DMS79 treated with DMSO at 0.1 percent for 48 hours (cell line): ENCODE measurements around the gene PRRT2.

Experiments
- DNase-seq: peaks from one replicate; lab custom pipeline; 2025; lab: John Stamatoyannopoulos, UW

Gene PRRT2

DNA sequence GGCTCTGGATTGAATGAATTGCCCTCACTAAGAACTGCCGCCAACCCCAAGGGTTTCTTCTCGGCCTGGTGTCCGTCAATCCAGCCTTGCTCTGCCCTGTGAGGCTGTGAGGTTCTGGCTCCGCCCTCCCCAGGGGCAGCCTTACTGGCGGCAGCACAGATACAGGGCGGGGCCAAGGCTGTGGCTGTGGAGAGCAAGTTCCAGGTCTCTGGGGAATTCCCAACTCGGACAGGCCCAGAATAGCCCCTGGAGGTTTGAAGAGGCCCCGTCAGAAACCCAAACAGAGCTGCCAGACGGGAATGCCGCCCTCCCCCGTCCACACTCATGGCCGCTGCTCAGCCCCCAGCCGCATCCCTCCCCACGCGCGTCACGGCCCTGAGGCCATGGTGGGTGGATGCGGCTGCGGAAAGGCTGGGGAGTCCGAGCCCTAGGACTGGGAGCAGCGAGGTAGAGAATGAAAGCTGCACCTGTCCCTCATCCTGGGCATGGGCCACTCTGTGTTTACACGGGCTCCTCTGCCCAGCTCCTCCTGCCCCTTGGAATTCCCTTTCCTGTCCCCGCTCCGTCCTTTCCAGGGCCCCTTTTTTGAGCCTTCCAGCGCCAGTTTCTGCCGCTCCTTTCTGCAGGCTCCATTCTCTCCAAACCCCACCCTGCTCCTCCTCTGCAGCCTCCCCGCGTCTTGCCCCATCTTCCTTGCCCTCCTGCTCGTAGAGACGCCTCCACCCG lies 660 bp upstream of the PRRT2 start:
- DNase-seq = peak; percentile 88

DNA sequence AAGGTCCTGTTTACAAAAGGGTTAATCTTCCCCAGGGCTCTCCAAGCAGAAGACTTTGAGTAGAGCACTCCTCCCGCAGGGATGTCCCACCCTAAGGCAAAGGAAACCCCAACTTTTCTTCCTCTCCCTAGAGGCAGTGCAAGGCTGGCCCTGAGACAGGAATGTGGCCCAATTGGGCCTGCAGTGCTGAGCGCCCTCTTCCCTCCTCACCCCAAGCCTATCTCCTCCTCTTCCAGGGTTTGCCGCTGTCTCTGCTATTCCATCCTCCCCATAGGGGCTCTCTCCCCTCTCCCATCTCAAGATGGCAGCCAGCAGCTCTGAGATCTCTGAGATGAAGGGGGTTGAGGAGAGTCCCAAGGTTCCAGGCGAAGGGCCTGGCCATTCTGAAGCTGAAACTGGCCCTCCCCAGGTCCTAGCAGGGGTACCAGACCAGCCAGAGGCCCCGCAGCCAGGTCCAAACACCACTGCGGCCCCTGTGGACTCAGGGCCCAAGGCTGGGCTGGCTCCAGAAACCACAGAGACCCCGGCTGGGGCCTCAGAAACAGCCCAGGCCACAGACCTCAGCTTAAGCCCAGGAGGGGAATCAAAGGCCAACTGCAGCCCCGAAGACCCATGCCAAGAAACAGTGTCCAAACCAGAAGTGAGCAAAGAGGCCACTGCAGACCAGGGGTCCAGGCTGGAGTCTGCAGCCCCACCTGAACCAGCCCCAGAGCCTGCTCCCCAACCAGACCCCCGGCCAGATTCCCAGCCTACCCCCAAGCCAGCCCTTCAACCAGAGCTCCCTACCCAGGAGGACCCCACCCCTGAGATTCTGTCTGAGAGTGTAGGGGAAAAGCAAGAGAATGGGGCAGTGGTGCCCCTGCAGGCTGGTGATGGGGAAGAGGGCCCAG lies 1.0 kb downstream of the PRRT2 start:
- DNase-seq = no peak

DNA sequence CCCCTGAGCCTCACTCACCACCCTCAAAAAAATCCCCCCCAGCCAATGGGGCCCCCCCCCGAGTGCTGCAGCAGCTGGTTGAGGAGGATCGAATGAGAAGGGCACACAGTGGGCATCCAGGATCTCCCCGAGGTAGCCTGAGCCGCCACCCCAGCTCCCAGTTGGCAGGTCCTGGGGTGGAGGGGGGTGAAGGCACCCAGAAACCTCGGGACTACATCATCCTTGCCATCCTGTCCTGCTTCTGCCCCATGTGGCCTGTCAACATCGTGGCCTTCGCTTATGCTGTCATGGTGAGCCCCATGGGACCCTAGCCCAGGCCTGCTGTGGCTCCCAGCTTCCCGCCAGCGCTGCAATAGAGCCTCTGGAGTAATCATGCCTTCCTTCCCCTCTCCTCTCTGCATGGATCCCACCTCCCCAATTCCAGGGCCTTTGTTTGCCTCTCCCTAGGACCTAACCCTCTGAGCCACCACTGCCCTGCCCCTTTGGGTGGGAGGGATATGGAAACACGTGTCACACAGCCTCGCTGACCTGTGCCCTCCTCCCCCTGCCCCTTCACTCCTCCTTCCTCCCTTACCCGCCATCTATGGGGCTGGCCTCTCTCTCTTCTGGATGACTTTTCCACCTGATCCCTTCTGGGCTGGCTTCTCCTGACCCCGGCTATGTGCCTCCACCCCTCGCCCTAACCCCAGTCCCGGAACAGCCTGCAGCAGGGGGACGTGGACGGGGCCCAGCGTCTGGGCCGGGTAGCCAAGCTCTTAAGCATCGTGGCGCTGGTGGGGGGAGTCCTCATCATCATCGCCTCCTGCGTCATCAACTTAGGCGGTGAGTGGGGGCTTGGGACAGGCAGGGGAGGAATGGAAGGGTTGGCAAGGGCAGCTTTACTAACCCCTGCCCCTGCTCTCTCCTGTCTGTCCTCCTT lies 1.9 kb downstream of the PRRT2 start:
- no peak for DNase-seq

DNA sequence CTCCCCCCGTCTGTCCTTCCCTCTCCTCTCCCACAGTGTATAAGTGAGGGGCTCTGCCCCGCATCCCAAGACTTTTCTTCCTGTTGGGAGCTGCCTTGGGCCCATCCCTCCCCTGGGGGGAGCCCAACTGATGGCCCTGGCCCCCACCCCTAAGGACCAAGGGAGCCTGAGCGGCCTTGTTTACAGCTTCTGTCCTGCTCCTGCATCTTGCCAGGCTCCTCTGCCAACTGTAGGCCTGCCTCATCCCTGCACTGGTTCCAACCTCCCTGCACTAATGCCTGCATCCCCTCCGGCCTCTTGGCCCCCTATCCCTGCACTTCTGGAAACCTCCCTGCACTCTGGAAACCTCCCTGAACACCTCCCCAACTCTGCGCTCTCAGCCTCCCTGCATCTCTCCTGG lies 2.6 kb downstream of the PRRT2 start:
- no peak for DNase-seq

DNA sequence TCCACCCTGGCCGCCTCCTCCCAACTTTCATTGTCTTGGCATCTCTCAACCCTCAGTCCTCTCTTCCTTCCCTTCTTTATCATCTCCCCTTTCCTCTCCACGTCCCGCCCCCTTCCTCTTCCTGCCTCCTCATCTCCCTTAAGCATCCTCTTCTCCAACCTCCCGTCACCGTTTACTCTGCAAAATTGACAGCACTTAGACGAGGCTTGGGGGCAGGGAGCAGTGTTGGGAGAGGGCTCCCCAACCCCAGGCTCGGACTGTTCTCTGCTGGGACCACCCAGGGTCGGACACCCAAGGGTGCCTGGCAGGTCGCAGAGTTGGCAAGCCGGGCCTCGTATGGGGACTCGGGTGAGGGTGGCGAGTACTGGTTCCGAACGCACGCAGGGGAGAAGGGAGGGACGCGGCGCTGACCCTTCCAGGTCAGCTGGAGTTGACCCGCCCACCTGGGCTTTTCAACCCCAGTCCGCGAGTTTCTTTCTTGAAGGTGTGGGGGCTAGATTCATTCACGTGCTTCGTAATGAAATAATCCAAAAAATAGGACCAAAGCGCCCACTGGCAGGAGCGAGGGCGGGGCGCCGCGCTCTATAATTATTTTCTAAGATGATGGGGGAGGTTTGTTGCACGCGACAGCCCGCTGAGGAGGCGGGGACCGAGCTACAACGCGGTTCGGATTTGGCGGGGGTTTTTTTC lies 3.2 kb downstream of the PRRT2 start:
- peak; percentile 71 for DNase-seq

DNA sequence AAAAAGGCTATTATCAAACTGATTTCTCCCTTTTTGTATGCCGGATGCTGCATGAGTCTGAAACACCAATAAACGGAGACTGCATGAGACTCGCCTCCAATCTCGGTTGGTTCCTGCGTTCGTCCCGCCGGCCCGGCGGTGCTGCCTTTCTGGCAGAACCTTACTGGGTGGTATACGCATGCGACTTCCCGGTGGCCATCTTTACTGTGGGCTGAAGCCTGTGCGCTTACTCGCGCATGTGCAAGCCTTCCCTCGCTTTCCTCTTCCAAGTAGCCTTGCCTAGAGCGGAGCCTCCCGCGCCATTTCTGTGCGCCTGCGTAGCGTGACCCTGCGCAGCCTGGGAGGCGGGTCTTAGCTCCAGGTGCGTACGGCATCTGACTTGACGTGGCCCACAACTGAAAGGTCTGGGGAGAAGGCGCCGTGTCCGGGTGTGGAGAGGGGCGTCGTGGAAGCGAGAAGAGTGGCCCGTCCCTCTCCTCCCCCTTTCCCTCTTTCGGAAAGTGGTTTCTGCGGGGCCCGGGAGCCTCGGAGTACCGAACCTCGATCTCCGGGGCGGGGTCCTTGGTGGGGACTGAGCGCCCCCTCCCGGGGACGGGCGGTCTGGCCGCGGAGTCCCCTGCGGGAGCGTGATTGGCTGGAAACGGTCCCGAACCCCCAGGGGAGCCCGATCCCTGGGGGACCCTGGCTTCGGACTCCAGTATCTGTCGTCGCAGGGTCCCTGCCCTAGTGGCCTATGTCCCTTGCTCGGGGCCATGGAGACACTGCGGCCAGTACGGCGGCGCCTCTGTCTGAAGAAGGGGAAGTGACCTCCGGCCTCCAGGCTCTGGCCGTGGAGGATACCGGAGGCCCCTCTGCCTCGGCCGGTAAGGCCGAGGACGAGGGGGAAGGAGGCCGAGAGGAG lies 4.0 kb downstream of the PRRT2 start, which contains the start of gene PAGR1:
TSS of gene PAGR1 (plus strand) at position 360 of the 901 bp plus-strand sequence. CDS start at position 734, 374 bp downstream.
- peak; percentile 98 for DNase-seq

DNA sequence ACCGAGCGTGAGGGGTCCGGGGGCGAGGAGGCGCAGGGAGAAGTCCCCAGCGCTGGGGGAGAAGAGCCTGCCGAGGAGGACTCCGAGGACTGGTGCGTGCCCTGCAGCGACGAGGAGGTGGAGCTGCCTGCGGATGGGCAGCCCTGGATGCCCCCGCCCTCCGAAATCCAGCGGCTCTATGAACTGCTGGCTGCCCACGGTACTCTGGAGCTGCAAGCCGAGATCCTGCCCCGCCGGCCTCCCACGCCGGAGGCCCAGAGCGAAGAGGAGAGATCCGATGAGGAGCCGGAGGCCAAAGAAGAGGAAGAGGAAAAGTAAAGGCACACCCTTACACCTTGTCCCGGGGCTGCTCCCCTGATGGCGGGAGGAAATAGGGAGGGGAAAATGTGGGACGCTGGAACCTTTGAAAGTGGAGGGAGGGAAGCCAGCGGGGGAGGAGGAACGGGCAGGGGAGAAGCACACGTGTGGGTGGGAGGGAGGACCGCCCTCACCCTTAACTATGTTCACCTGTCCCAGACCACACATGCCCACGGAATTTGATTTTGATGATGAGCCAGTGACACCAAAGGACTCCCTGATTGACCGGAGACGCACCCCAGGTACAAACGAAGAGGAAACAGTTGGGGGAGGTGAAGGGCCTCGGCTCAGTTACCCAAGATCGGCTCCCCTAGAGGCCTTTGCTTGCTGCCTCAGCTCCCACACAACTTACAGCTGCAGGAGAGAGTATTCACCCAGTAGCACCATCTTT lies 4.9 kb downstream of the PRRT2 start:
- DNase-seq = peak; percentile 56

DNA sequence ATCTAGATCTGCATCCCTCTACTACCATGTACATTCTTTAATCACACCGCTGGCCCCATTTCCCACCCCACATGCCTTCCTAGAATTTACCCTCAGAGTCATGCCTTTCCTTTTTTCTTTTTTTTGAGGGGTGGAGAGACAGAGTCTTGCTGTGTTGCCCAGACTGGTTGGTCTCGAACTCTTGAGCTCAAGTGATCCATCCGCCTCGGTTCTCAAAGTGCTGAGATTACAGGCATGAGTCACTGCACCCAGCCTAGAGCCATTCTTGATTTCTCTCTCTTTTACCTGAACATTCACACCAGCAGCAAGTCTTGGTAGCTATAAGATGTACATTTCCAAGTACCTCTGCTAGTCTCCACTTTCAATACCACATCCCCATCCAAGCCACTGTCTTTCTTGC lies 6.1 kb downstream of the PRRT2 start:
- no peak for DNase-seq

DNA sequence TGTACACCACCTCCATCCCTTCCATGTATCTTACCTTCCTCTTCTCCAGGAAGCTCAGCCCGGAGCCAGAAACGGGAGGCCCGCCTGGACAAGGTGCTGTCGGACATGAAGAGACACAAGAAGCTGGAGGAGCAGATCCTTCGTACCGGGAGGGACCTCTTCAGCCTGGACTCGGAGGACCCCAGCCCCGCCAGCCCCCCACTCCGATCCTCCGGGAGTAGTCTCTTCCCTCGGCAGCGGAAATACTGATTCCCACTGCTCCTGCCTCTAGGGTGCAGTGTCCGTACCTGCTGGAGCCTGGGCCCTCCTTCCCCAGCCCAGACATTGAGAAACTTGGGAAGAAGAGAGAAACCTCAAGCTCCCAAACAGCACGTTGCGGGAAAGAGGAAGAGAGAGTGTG lies 7.5 kb downstream of the PRRT2 start:
- no peak for DNase-seq

DNA sequence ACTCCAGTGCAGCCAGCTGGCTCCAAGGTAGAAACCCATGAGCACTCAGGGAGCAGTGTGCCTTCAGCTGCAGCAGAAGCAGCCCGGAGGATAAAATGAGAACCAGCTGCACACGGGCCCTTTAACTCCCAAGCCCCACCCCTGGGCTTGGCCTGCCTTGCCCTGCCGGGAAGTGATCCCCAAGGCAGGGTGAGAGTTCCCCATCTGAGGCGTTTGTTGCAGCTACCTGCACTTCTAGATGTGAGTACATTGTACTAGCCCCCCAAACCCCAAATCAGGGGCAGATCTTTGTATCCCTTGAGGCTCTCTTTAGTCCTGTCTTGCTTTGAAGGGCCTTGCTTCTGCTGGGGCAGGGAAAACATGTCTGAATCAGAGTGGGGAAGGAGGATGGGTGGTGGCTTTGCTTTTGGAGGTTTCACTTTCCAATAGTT lies 8.3 kb downstream of the PRRT2 start, which contains the start of gene MVP:
TSS of gene MVP (plus strand) at position 192 of the 431 bp plus-strand sequence. CDS start 10,088 bp downstream, outside the sequence.
- peak; percentile 60 for DNase-seq

DNA sequence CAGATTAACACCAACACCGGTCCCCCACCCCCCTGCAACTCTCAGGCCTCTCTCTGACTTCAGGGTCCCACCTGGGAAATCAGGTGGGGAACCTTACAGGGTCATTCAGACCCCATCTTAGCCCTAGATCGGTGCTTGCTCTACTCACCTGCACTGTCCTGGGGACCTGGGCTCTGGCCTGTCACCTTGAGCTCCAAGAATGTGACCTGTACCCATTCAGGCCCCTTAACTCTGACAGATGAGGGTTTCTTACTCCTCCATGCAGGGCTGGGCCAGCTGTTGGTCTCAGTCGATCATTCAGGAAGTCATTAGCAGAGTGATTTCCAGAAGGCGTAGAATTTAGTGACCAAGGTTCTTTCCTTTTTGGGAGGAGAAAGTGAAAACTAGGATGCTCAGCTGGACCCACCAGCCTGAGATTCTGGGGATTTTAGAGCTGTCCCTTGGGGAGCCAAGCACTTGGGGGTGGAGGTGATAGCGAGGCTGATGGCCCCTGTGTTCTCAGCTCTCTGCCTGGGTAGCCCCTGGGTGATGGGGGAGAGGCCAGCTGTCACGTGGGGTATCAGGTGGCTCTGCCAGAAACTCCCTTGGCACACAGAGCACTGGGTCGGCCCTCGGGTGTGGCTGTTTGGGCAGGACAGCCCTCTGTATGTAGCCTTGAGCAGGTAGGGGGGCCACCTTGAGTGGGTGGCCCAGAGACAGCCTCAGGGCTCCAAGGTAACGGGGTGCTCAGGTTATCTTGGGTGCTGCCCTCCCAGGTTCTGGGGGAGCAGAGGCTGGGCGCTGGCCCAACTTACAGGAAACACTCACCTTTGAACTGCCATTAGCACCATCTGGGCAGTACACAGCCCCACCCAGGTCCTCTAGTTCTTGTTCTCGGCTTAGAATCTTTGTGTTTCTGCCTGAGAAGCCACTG lies 9.0 kb downstream of the PRRT2 start:
- peak; percentile 47 for DNase-seq

DNA sequence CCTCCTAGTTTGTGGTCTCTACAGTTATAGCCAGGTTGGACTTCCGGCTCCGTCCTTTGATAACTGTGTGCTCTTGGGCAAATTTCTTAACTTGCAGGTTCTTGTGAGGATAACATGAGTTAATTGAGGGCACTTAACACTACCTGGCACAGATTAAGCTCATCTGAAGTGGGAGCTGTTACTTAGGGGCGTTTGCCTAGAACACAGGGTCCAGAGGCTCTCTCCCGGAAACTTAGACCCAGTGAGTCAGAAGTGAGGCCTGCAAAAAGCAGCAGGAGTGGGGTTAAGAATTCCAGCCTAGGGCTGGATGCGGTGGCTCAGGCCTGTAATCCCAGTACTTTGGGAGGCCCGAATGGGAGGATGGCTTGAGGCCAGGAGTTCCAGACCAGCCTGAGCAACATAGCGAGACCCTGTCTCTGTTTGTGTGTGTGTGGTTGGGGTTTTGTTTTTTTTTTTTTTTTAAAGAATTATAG lies 9.7 kb downstream of the PRRT2 start:
- DNase-seq = peak; percentile 47

DNA sequence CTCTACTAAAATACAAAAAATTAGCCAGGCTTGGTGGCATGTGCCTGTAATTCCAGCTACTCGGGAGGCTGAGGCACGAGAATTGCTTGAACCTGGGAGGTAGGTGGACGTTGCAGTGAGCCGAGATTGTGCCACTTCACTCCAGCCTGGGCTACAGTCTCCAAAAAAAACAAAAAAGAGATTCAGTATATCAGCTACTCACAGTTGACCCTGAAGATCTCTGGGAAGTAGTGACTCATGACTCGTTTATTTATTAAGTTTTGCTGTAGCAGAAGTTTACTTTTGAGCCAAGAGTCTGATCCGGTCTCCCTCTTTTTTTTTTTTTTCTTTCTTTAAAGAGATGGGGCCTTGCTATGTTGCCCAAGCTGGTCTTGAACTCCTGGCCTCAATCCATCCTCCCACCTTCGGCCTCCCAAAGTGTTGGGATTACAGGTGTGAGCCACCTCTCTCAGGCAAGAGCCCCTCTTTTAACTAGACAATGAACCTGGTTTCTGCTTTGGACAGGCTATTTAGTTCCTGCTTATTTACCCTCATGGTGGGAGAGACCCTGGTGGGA lies 12.7 kb downstream of the PRRT2 start:
- DNase-seq = no peak

DNA sequence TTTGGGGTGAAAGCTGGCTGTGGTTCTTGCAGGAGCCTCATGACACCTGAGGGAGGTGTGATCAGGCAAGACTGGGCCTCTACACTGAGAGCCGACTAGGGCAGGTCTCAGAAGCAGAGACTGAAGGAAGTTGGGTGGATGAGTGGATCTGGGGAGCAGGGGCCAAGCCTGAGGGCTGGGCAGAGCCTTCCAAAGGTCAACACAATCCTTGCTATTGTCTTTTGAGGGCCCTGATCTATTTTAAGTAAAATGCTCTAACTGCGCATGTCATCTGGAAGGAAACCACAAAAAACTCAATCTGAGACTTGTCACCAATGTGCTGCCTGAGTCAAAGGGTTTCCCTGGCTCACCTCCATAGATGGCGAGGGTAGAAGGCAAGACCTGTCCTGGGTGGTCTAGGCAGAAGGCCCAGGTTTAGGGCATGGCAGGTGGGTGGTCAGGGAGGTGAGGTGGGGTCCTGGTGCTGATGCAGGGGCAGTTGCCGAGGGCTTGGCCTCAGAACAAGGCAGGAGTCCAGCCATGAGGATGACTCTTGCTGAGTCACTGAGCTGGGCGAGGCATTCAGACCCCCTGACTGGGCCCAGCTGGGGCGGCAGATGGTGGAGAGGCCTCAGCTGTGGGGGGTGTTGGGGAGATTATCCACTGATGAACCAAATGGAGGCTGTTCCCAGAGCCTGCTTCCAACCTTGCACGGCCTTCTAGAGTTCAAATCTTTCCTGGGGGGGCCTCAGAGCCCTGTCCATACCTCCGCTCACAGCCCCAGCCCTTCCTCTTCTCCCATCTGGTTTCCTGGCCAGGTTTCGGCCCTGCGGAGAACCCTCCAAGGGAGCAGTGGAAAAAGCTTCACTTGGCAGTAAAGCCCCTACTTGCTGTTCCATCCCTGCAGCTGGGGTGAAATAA lies 13.4 kb downstream of the PRRT2 start:
- no peak for DNase-seq

DNA sequence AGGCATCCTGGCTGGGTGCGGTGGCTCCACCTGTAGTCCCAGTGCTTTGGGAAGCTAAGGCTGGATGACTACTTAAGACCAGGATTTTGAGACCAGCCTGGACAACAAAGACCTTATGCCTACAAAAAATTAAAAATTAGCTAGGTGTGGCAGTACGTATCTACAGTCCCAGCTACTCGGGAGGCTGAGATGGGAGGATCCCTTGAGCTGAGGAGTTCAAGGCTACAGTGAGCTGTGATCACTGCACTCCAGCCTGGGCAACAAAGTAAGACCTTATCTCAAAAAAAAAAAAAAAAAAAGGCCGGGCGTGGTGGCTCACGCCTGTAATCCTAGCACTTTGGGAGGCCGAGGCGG lies 14.3 kb downstream of the PRRT2 start:
- no peak for DNase-seq

DNA sequence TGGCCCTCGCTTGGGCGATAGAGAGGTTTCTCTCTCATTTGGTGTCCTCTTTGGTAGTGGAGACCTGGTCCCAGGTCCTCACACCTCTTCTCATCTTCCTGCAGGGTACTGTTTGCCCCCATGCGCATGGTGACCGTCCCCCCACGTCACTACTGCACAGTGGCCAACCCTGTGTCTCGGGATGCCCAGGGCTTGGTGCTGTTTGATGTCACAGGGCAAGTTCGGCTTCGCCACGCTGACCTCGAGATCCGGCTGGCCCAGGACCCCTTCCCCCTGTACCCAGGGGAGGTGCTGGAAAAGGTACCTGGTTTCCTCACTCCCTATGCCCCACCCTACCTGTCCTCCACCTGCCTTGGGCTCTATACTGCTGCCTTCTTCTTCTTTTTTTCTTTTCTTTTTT lies 18.8 kb downstream of the PRRT2 start:
- no peak for DNase-seq

DNA sequence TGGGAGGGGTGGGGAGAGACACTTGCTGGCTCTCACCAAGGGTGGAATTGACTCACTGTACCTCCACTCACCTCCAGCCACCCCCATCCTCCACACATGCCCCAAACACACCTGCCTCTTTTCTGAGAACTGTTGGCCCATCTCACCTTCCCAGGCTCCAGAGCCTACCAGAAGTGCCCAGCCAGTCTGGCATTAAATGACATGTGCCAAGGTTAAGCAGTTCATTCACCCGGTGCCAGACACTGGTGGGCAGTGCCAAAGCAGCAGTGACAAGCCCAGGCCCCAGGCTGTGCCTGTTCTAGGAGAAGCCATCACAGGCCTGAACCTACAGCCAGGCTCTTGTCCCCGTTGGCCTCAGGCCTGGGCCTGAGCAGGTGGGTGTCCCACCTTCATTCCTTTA lies 19.5 kb downstream of the PRRT2 start:
- no peak for DNase-seq
